Peyer's patch (tissue), 4 donors: ENCODE data around the gene ATP13A2.
"Not testable (repeated sequence)": the region's sequence is repeated elsewhere in the genome, so short reads cannot be mapped to it uniquely, and the experiment has no call there.

Source experiments
- CTCF ChIP-seq, 6 experiments: fragments of 450-650 bp in 4 of 6; fragments of 200-600 bp in 2 of 6; sonication (generic) in 1 of 6; IDR thresholded peaks; one replicate each; pipeline ENCODE4 v1.5.1; 2017 to 2019; ENCODE audit warnings: antibody characterized with exemption in 6 of 6, mild to moderate bottlenecking in 3 of 6, moderate library complexity in 1 of 6
- POLR2A ChIP-seq, 2 donors: fragments of 450-650 bp; IDR thresholded peaks; one replicate each; pipeline ENCODE4 v1.5.1; 2017; ENCODE audit warnings: antibody characterized with exemption in 2 of 2, mild to moderate bottlenecking in 2 of 2, moderate library complexity in 2 of 2

- TF ChIP-seq CTCF, POLR2A (IDR thresholded peaks at IDR 0.05): not testable (repeated sequence)
These were observed 62.7 kb downstream of the ATP13A2 start for GRCh38 chr1:16949026-16949425.
